ENCODE results near the gene PANK2.
A peak's percentile ranks its signal among the peaks of the same experiment; 100 is the strongest.

The PANK2 gene

DNA sequence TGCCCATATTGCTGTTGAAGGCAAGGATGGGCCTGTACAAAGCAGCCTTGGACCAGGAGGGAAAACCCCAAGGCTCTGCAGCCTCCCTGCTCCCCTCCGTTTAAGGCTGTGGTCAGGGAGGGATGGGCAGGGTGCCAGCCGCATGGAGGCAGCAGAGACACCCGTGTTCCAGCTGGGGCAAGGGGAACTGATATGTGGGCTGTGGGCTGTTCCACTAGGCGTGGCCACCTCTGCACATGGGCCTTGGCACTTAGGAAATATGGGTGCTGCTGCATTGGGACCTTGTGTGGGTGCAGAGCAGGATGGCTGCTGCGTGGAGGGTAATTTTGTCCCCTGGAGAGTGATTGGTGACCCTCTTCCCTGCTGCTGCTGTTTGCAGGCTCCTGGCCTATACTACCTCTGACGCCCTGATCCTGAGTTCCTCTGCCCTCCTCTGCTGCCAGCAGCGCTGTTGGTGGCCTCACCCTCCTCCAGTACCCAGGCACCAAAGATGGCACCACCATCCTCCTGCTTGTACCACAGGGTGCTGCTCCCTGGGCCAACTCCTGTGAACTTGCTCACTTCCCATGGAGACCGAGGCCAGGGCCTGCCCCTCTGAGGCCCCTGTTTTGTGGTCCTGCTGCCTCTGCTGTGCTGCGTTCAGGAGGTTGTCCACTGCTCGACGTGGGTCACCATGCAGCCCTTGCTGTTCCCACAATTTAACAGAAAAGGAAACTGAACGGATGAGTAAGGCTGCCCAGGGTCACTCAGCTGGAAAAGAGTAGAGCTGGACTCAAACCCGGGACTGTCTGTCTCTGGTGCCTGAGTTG, 35.3 kb downstream of the PANK2 start:
- H3K9me3 ChIP-seq, result no peaks in the 10 kb centered on the region
- H3K9ac ChIP-seq, result no peak overlapping the region
- H3K27ac ChIP-seq, result no peak overlapping the region
- H3K4me2 ChIP-seq, result 0 out of 2 replicates have a peak overlapping the region, but pooled peaks have one; percentile 0
- H4K20me1 ChIP-seq, result peaks cover 69% of the 10 kb centered on the region
- H3K4me1 ChIP-seq, result peaks cover 70% of the 10 kb centered on the region
- H3K4me3 ChIP-seq, result no peak overlapping the region
- no peak for TF ChIP-seq Cebpa-rat (IDR thresholded peaks at IDR 0.05)
- H3K36me3 ChIP-seq, result peaks cover 56% of the 10 kb centered on the region
- H3K27me3 ChIP-seq, result no peaks in the 10 kb centered on the region

DNA sequence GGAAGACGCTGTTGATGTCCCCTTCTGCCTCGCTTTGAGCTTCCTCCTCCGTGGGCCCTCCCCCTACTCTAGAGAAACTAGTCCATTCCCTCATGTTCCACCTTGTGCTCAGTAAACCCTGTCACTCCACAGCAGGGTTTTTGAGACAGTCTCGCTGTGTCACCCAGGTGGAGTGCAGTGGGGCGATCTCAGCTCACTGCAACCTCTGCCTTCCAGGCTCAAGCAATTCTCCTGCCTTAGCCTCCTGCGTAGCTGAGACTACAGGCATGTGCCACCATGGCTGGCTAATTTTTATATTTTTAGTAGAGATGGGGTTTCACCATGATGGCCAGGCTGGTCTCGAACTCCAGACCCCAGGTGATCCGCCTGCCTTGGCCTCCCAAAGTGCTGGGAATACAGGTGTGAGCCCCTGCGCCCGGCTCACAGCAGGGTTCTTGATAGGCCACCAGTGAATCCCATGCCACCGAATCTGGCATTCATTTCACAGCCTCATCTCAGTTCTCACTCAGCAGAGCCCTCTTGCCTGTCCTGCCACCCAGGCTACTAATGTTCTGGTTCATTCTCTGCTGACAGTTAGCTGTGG, 36.0 kb downstream of the PANK2 start:
- H3K4me2 ChIP-seq, result no peak overlapping the region

DNA sequence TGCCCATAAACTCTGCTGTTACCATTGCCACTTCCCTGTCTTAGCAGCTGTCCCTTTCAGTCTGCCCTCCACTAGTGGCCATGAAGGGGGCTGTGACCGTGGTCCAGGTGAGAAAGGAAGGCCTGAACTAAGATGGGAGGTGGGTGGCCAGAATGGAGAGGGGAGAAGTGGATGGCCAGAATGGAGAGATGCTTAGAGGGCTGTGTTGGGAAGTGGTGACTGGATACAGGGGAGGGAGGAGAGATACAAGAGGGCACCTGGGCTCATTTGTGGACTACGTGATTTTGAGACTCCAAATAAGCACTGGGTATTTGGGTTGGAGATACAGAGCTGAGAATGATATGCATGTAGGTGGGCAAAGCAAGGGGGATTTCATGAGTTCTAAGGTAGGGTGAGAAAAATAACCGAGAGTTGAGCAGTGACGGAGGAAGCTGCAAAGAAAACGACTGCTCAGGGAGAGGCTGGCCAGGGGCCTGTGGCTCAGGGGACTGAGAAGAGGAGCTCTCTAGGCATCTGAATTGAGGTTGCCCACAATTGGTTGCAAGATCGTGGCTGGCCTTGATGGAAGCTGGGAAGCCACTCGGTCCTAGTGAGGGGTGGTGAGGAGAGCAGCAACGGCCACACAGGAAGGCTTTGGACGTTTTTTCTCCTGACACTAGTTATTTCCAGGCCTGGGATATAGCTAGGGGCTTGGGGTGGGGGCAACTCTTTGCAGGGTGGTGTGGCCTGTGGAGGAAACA, 36.9 kb downstream of the PANK2 start:
- Histone ChIP-seq H3K9me3 (no peaks in the 10 kb centered on the region), H4K20me1 (peaks cover 59% of the 10 kb centered on the region), H3K4me2 (no peak overlapping the region), H3K36me3 (peaks cover 44% of the 10 kb centered on the region), H3K27ac (no peak overlapping the region), H3K9ac (no peak overlapping the region), H3K27me3 (no peaks in the 10 kb centered on the region), H3K4me3 (no peak overlapping the region), H3K4me1 (peaks cover 65% of the 10 kb centered on the region)
- TF ChIP-seq Cebpa-rat (IDR thresholded peaks at IDR 0.05), result no peak

More for the DNA sequence above, 36.0 kb downstream of the PANK2 start:
- peaks cover 68% of the 10 kb centered on the region for H3K4me1 ChIP-seq
- H3K4me3 ChIP-seq, result no peak overlapping the region
- H3K27ac ChIP-seq, result no peak overlapping the region
- H3K36me3 ChIP-seq, result peaks cover 51% of the 10 kb centered on the region
- no peaks in the 10 kb centered on the region for H3K9me3 ChIP-seq
- no peak for TF ChIP-seq Cebpa-rat (IDR thresholded peaks at IDR 0.05)
- peaks cover 68% of the 10 kb centered on the region for H4K20me1 ChIP-seq
- no peak overlapping the region for H3K9ac ChIP-seq
- H3K27me3 ChIP-seq, result no peaks in the 10 kb centered on the region

DNA sequence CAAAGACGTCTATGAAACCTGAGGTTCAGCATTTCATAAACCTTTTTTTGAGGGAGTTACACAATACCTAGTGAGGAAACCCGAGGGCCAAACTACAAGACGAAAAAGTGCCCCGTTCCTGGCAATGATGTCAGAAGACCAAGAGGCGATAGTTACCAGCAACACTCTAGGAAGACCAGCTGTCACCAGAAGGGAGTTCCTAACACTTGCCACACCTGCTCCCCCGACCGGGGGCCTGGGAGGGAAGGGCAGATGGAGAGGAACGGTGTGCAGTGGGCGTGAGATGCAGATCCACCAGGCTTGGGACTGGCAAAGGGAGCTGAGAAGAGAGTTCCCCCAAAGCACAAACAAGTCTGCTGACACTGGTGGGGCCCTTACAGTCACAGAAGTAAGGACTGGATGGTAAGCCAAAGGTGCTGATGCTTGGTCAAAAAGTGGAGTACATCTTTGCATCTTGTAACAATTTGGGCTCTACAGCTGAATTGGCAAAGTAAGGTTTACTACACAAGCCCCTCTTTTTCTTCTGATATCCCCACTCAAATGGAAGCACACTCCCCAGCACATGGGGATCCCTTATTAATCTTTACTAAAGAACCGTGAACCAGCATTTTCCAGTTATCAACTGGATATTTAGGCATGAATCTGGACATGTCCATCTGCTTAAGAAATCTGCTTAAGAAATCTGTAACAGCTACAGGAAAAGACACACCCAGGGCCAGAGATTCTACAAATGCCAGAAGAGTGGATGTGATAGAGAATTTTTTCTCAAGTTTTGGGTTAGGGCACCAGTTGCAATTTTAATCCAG, 38.5 kb downstream of the PANK2 start:
- Histone ChIP-seq H3K27me3 (no peaks in the 10 kb centered on the region), H3K9ac (no peak overlapping the region), H3K4me1 (peaks cover 56% of the 10 kb centered on the region), H3K4me2 (no peak overlapping the region), H3K36me3 (peaks cover 48% of the 10 kb centered on the region), H3K9me3 (no peaks in the 10 kb centered on the region), H3K27ac (no peak overlapping the region; the same call in 1 of the 2 replicates), H3K4me3 (no peak overlapping the region), H4K20me1 (peaks cover 43% of the 10 kb centered on the region)
- TF ChIP-seq Cebpa-rat (IDR thresholded peaks at IDR 0.05), result 0 out of 2 replicates have a peak, but pooled peaks have one; percentile 10

DNA sequence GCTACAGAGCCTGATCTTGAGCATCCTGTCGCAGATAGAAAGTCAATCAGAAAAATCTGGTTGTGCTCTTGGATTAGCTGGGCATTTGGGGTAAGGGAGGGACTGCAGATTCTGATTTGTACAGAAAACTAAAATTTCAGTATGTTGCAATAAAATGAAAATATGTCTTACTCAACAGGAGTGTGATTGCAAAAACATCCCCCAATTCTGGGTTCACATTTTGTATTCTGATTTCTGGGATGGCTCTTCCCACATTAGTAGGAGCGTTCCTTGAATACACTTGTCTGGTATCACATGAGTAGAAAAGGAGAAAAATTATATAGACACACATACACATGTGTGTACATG, 40.5 kb downstream of the PANK2 start:
- Histone ChIP-seq H4K20me1 (peaks cover 23% of the 10 kb centered on the region), H3K4me2 (no peak overlapping the region), H3K4me3 (no peak overlapping the region), H3K27ac (no peak overlapping the region), H3K27me3 (no peaks in the 10 kb centered on the region), H3K9me3 (no peaks in the 10 kb centered on the region), H3K36me3 (peaks cover 45% of the 10 kb centered on the region), H3K4me1 (peaks cover 51% of the 10 kb centered on the region), H3K9ac (no peak overlapping the region)
- TF ChIP-seq Cebpa-rat (IDR thresholded peaks at IDR 0.05), result 0 out of 2 replicates have a peak, but pooled peaks have one; percentile 14

DNA sequence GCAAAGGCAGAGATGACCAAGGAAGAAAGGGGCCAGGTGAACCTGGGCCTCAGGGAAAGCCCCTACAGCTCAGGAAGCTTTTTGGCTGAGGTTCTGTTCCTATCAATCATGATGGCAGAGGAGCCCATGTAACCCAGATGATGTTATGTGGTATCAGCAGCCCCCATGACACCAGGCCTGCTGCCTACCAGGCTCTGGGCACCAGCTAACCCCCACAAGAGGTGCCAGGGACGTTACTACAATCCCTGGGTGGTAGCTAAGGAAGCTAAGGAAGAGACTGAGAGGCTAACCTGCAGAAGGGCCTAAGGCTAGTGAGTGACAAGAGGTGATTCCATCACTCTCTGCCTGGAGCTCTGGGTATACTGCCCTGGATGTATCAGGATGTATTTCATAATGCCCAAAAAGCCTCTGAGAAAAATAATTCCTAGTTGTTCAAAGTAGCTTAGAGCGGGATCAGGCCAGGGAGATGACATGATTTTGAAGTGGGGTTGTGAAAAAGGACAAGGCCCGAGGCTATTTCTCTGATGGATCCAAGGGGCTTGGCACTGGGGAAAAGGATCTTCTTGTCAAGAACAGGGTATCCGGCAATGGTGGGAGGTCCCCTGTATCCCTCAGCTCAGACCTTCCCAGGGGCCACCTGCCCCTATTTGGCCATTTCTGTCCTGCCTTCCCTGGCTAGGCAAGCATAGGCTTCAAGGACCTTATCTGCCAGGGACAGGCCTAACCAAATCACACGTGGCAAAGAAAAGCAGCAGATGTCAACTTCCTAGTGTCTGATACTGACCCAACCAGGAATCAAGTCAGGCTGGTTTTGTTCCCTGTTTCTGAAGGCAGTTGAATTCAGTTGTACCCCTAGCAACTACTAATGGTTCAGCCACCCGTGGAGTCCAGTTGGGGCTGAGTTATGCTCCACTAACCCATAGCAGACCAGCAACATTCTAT, 41.3 kb downstream of the PANK2 start:
- H4K20me1 ChIP-seq, result peaks cover 15% of the 10 kb centered on the region; the same call in 1 of the 2 replicates
- H3K4me1 ChIP-seq, result peaks cover 55% of the 10 kb centered on the region
- TF ChIP-seq Cebpa-rat (IDR thresholded peaks at IDR 0.05), result no peak
- no peak overlapping the region; the same call in 1 of the 2 replicates for H3K27ac ChIP-seq
- no peak overlapping the region for H3K4me2 ChIP-seq
- no peaks in the 10 kb centered on the region for H3K27me3 ChIP-seq
- H3K9ac ChIP-seq, result no peak overlapping the region
- H3K4me3 ChIP-seq, result no peak overlapping the region
- peaks cover 44% of the 10 kb centered on the region for H3K36me3 ChIP-seq
- H3K9me3 ChIP-seq, result no peaks in the 10 kb centered on the region

DNA sequence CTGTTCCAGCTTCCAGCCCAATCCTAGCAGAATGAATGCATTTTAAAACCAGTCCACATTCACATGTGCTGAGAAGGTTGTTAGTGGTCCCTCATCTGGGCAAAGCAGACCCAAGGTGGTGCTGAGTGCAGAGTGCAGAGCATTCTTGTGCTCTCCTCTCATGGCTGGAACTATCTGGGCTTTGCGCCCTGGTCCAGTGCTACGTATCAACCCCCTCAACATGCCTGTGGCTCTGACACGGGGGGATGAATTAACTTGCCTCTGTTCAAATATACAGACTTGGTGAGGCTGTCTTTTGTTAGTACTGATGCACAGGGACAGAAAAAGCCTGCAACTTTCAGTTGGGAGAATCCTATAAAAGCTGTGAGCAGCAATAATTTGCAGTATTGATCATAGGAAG, 42.5 kb downstream of the PANK2 start:
- Histone ChIP-seq H3K4me1 (peaks cover 60% of the 10 kb centered on the region), H3K4me3 (no peak overlapping the region), H3K4me2 (no peak overlapping the region), H3K27me3 (no peaks in the 10 kb centered on the region), H3K27ac (no peak overlapping the region), H3K9ac (no peak overlapping the region), H4K20me1 (0 out of 2 replicates have a peak, but pooled peaks cover 6% of the 10 kb centered on the region), H3K9me3 (no peaks in the 10 kb centered on the region), H3K36me3 (peaks cover 41% of the 10 kb centered on the region)
- TF ChIP-seq Cebpa-rat (IDR thresholded peaks at IDR 0.05), result no peak

DNA sequence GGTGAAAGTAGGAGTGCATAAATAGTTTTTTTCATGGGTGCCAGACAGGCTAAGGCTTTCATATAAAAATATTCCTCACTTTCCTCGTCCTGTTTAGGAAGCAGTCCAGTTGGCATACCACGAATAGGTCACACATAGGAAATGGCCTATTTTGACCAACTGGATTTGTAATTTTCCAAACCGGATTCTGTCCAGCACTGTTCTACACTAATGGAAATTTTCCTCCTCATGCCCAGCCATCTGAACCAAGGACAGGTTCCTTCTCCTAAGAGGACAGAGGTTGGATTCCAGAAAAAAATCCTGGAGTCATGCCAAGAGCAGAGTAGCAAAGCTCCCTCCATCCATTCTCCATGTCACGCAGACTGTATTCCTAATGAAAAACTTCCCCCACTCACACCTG, 43.1 kb downstream of the PANK2 start:
- Histone ChIP-seq H3K27ac (peak overlapping the region; percentile 78), H3K9me3 (no peaks in the 10 kb centered on the region), H3K4me1 (peaks cover 58% of the 10 kb centered on the region), H3K36me3 (peaks cover 45% of the 10 kb centered on the region), H3K4me2 (peak overlapping the region; percentile 73), H3K4me3 (no peak overlapping the region), H3K27me3 (no peaks in the 10 kb centered on the region), H4K20me1 (0 out of 2 replicates have a peak, but pooled peaks cover 6% of the 10 kb centered on the region), H3K9ac (peak overlapping the region; percentile 30; the same call in 1 of the 2 replicates)
- TF ChIP-seq Cebpa-rat (IDR thresholded peaks at IDR 0.05), result no peak
